Choroid plexus epithelial cell (primary cell): ENCODE data around the gene PPT2.

Experiments used
- DNase-seq: peaks from one replicate; pipeline ENCODE4 v3.0.0-alpha.2; 2010; ENCODE audit warnings: low read depth
- H3K4me3 ChIP-seq: 2 replicates; pipeline ENCODE4 v1.5.1; 2011; ENCODE audit warnings: low read depth, mild to moderate bottlenecking, control low read depth, low read length, moderate library complexity
- CTCF ChIP-seq: conservative IDR thresholded peaks from 2 replicates; pipeline ENCODE4 v1.5.1; 2011; ENCODE audit warnings: low read depth, mild to moderate bottlenecking, control low read depth, inconsistent platforms, low read length, moderate library complexity

PPT2 gene

GRCh38 chr6:32147401-32148132, 6.4 kb upstream of the PPT2 start:
- no peak for TF ChIP-seq CTCF
- no peak overlapping the region for H3K4me3 ChIP-seq
- DNase-seq: no peak

GRCh38 chr6:32148289-32149091, 5.5 kb upstream of the PPT2 start:
- peak overlapping the region; percentile 47 for H3K4me3 ChIP-seq
- DNase-seq: peak; percentile 78
- TF ChIP-seq CTCF: peak; percentile 45

- no peak for DNase-seq
- TF ChIP-seq CTCF: no peak
- H3K4me3 ChIP-seq: peak overlapping the region; percentile 47
These were observed 4.7 kb upstream of the PPT2 start for GRCh38 chr6:32149092-32149755.

GRCh38 chr6:32149932-32150870, 3.7 kb upstream of the PPT2 start:
- H3K4me3 ChIP-seq: no peak overlapping the region
- DNase-seq: no peak
- no peak for TF ChIP-seq CTCF

GRCh38 chr6:32151181-32151862, 2.6 kb upstream of the PPT2 start:
- no peak for DNase-seq
- TF ChIP-seq CTCF: no peak
- peak overlapping the region; percentile 48 for H3K4me3 ChIP-seq
